Liver (tissue), 3 donors: ENCODE results near the gene RBCK1.

ENCODE experiments used
- ATF3 ChIP-seq: IDR thresholded peaks from 2 replicates; pipeline ENCODE4 v1.6.1; 2016; ENCODE audit warnings: antibody characterized with exemption
- CTCF ChIP-seq: fragments of 150-350 bp; IDR thresholded peaks from 2 replicates; pipeline ENCODE4 v1.5.1; 2017; ENCODE audit warnings: improper control_type of control experiment, low read depth, low read length; ENCODE audit not compliant: missing input control
- EGR1 ChIP-seq, 2 donors: IDR thresholded peaks; 2 replicates each; pipeline ENCODE4 v1.6.1; 2016 to 2018; ENCODE audit warnings: antibody characterized with exemption in 2 of 2, low read depth in 2 of 2
- FOXA1 ChIP-seq: IDR thresholded peaks from 2 replicates; pipeline ENCODE4 v1.6.1; 2016; ENCODE audit warnings: antibody characterized with exemption
- GABPA ChIP-seq, 2 donors: IDR thresholded peaks in 1 of 2; conservative IDR thresholded peaks in 1 of 2; 2 replicates each; pipeline ENCODE4 v1.6.1; 2016; ENCODE audit warnings: antibody characterized with exemption in 2 of 2, mild to moderate bottlenecking in 1 of 2, moderate library complexity in 1 of 2
- NR2F2 ChIP-seq: IDR thresholded peaks from 2 replicates; pipeline ENCODE4 v1.6.1; 2016; ENCODE audit warnings: antibody characterized with exemption
- RAD21 ChIP-seq, 2 donors: IDR thresholded peaks; 2 replicates each; pipeline ENCODE4 v1.6.1; 2016; ENCODE audit warnings: antibody characterized with exemption in 2 of 2, mild to moderate bottlenecking in 2 of 2
- REST ChIP-seq: IDR thresholded peaks from 2 replicates; pipeline ENCODE4 v1.6.1; 2016; ENCODE audit warnings: antibody characterized with exemption, mild to moderate bottlenecking
- SP1 ChIP-seq: IDR thresholded peaks from 2 replicates; pipeline ENCODE4 v1.6.1; 2018; ENCODE audit warnings: antibody characterized with exemption, mild to moderate bottlenecking
- TAF1 ChIP-seq: conservative IDR thresholded peaks from 2 replicates; pipeline ENCODE4 v1.6.1; 2016; ENCODE audit warnings: antibody characterized with exemption, mild to moderate bottlenecking
- ZBTB33 ChIP-seq: IDR thresholded peaks from 2 replicates; pipeline ENCODE4 v1.6.1; 2016; ENCODE audit warnings: antibody characterized with exemption
- donor health status: healthy.
- donor health status: healthy.

GRCh38 chr20:438571-439469 is 30.7 kb downstream of the RBCK1 start:
- no peak for TF ChIP-seq CTCF
- TF ChIP-seq NR2F2: no peak
- TF ChIP-seq ATF3: no peak
- no peak for TF ChIP-seq TAF1
- TF ChIP-seq REST: no peak
- TF ChIP-seq RAD21 (IDR thresholded peaks at IDR 0.05): no peak
- no peak for TF ChIP-seq GABPA (IDR thresholded peaks at IDR 0.05 in 1 of 2, conservative IDR thresholded peaks at IDR 0.05 in 1 of 2)
- no peak for TF ChIP-seq EGR1 (IDR thresholded peaks at IDR 0.05; ENCODE audit: low read depth in 2 of 2)
- no peak for TF ChIP-seq ZBTB33
- TF ChIP-seq FOXA1: no peak
- TF ChIP-seq SP1: no peak
